ENCODE data around the gene NSUN2.

NSUN2 gene

DNA sequence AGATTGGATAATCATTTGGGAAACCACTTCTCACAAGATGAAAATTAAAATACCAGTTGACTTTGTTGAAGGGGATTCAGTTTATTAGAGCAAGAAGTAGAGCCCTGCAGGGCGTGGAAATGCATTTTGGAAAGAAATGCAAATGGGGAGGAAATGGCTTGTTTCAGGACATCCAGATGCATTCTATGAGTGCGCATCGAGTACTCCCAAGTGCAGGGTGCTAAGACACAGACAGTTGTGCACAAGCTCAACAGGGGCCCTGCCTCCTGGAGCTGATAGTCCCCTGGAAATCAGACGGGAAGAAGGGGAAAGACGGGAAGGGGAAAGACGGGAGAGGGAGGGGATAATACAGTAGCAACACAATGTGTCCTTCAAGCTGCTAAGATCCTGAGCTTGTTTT is 64.0 kb downstream of the NSUN2 start:
- Histone ChIP-seq H3K27ac (ENCODE audit: low read depth, low read length) (no peak overlapping the region), H3K4me1 (ENCODE audit: insufficient read depth, low read length) (no peaks in the 10 kb centered on the region), H3K9ac (ENCODE audit: low read length) (no peak overlapping the region), H3K9me3 (ENCODE audit: low read length) (no peaks in the 10 kb centered on the region), H3K27me3 (ENCODE audit: control insufficient read depth in 1 of 2, insufficient read depth in 2 of 2, low read length in 2 of 2) (no peaks in the 10 kb centered on the region), H3K4me3 (ENCODE audit: low read depth in 1 of 2, low read length in 2 of 2) (no peak overlapping the region), H3K36me3 (ENCODE audit: insufficient read depth, low read length) (no peaks in the 10 kb centered on the region)

GRCh38 chr5:6568383-6568782 is 64.5 kb downstream of the NSUN2 start:
- Histone ChIP-seq H3K27ac (ENCODE audit: low read depth, low read length) (no peak overlapping the region), H3K36me3 (ENCODE audit: insufficient read depth, low read length) (no peaks in the 10 kb centered on the region), H3K9ac (ENCODE audit: low read length) (no peak overlapping the region)

DNA sequence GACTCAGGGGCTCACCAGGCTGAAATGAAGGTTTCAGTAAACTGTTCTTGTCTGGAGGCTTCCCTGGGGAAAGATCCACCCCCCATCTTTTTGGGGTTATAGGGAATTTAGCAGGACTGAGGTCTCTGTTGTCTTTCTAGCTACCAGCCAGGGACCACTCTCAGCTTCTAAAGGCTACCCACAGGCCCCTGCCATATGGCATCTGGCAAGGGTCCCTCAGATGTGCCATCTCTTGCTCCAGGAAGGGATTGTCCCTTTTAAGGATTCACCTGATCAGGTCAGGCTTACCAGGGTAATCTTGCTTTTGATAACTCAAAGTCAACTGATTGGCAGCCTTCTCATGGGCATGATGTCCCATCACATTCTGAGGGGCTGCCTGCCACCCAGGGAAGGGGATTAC is 65.0 kb downstream of the NSUN2 start:
- Histone ChIP-seq H3K4me3 (ENCODE audit: low read depth in 1 of 2, low read length in 2 of 2) (no peak overlapping the region), H3K27ac (ENCODE audit: low read depth, low read length) (no peak overlapping the region), H3K36me3 (ENCODE audit: insufficient read depth, low read length) (no peaks in the 10 kb centered on the region), H3K9ac (ENCODE audit: low read length) (no peak overlapping the region), H3K27me3 (ENCODE audit: control insufficient read depth in 1 of 2, insufficient read depth in 2 of 2, low read length in 2 of 2) (no peaks in the 10 kb centered on the region), H3K4me1 (ENCODE audit: insufficient read depth, low read length) (no peaks in the 10 kb centered on the region), H3K9me3 (ENCODE audit: low read length) (no peaks in the 10 kb centered on the region)

More at GRCh38 chr5:6568383-6568782, 64.5 kb downstream of the NSUN2 start:
- Histone ChIP-seq H3K4me1 (ENCODE audit: insufficient read depth, low read length) (no peaks in the 10 kb centered on the region), H3K4me3 (ENCODE audit: low read depth in 1 of 2, low read length in 2 of 2) (no peak overlapping the region), H3K27me3 (ENCODE audit: control insufficient read depth in 1 of 2, insufficient read depth in 2 of 2, low read length in 2 of 2) (no peaks in the 10 kb centered on the region), H3K9me3 (ENCODE audit: low read length) (no peaks in the 10 kb centered on the region)

GRCh38 chr5:6567068-6567467 is 65.8 kb downstream of the NSUN2 start:
- Histone ChIP-seq H3K4me1 (ENCODE audit: insufficient read depth, low read length) (no peaks in the 10 kb centered on the region), H3K27ac (ENCODE audit: low read depth, low read length) (no peak overlapping the region), H3K4me3 (ENCODE audit: low read depth in 1 of 2, low read length in 2 of 2) (no peak overlapping the region), H3K36me3 (ENCODE audit: insufficient read depth, low read length) (no peaks in the 10 kb centered on the region), H3K9ac (ENCODE audit: low read length) (no peak overlapping the region), H3K27me3 (ENCODE audit: control insufficient read depth in 1 of 2, insufficient read depth in 2 of 2, low read length in 2 of 2) (no peaks in the 10 kb centered on the region), H3K9me3 (ENCODE audit: low read length) (no peaks in the 10 kb centered on the region)

DNA sequence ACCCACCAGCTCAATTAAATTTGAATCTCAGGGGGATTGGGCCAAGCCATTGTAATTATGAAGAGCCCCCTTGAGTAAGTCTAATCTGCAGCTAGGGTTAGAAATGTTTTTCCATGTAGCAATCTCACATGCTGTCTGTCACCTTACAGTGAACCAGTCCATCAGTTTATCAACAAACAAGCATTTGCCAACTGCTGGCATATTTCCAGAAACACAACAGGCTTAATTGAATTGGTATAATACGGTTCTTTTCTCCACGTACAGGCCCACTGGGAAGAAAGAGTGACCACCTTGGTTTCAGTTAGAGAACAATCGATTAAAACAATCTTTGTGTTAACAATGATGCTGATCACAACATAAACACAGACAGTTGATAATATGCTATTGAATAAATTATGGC is 67.4 kb downstream of the NSUN2 start:
- no peaks in the 10 kb centered on the region for H3K4me1 ChIP-seq (ENCODE audit: insufficient read depth, low read length)
- H3K4me3 ChIP-seq (ENCODE audit: low read depth in 1 of 2, low read length in 2 of 2): no peak overlapping the region
- no peak overlapping the region for H3K27ac ChIP-seq (ENCODE audit: low read depth, low read length)
- H3K27me3 ChIP-seq (ENCODE audit: control insufficient read depth in 1 of 2, insufficient read depth in 2 of 2, low read length in 2 of 2): no peaks in the 10 kb centered on the region
- H3K36me3 ChIP-seq (ENCODE audit: insufficient read depth, low read length): no peaks in the 10 kb centered on the region
- no peaks in the 10 kb centered on the region for H3K9me3 ChIP-seq (ENCODE audit: low read length)
- H3K9ac ChIP-seq (ENCODE audit: low read length): no peak overlapping the region

- Histone ChIP-seq H3K9me3 (ENCODE audit: low read length) (no peaks in the 10 kb centered on the region), H3K4me1 (ENCODE audit: insufficient read depth, low read length) (no peaks in the 10 kb centered on the region), H3K9ac (ENCODE audit: low read length) (no peak overlapping the region), H3K4me3 (ENCODE audit: low read depth in 1 of 2, low read length in 2 of 2) (no peak overlapping the region), H3K27me3 (ENCODE audit: control insufficient read depth in 1 of 2, insufficient read depth in 2 of 2, low read length in 2 of 2) (no peaks in the 10 kb centered on the region), H3K27ac (ENCODE audit: low read depth, low read length) (no peak overlapping the region), H3K36me3 (ENCODE audit: insufficient read depth, low read length) (no peaks in the 10 kb centered on the region)
Measured at GRCh38 chr5:6557807-6558575, 74.9 kb downstream of the NSUN2 start.

DNA sequence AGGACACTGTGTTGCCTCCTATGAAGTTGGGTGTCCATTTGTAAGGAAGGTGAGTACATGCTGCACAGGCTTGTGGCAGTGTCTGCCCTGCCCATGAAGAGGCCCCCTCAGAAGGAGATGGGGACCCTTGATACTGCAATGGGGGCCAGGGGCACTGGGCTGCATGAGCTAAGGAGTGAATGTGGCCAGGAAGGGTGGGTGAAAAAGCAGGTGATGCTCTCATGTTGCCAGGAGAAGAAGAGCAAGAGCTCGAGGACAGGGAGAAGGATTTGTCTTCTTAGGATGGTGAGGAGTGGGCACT is 76.1 kb downstream of the NSUN2 start:
- H3K4me3 ChIP-seq (ENCODE audit: low read depth in 1 of 2, low read length in 2 of 2): no peak overlapping the region
- H3K27ac ChIP-seq (ENCODE audit: low read depth, low read length): no peak overlapping the region
- no peaks in the 10 kb centered on the region for H3K27me3 ChIP-seq (ENCODE audit: control insufficient read depth in 1 of 2, insufficient read depth in 2 of 2, low read length in 2 of 2)
- no peaks in the 10 kb centered on the region for H3K36me3 ChIP-seq (ENCODE audit: insufficient read depth, low read length)
- no peak overlapping the region for H3K9ac ChIP-seq (ENCODE audit: low read length)
- H3K4me1 ChIP-seq (ENCODE audit: insufficient read depth, low read length): peaks cover 2% of the 10 kb centered on the region
- H3K9me3 ChIP-seq (ENCODE audit: low read length): no peaks in the 10 kb centered on the region

- H3K27ac ChIP-seq (ENCODE audit: low read depth, low read length): no peak overlapping the region
- no peaks in the 10 kb centered on the region for H3K27me3 ChIP-seq (ENCODE audit: control insufficient read depth in 1 of 2, insufficient read depth in 2 of 2, low read length in 2 of 2)
- H3K9ac ChIP-seq (ENCODE audit: low read length): no peak overlapping the region
- H3K4me3 ChIP-seq (ENCODE audit: low read depth in 1 of 2, low read length in 2 of 2): no peak overlapping the region
- no peaks in the 10 kb centered on the region for H3K36me3 ChIP-seq (ENCODE audit: insufficient read depth, low read length)
- H3K9me3 ChIP-seq (ENCODE audit: low read length): no peaks in the 10 kb centered on the region
- H3K4me1 ChIP-seq (ENCODE audit: insufficient read depth, low read length): peaks cover 7% of the 10 kb centered on the region
Measured at GRCh38 chr5:6556089-6556801, 76.6 kb downstream of the NSUN2 start.

- no peaks in the 10 kb centered on the region for H3K36me3 ChIP-seq (ENCODE audit: insufficient read depth, low read length)
- no peaks in the 10 kb centered on the region for H3K9me3 ChIP-seq (ENCODE audit: low read length)
- H3K27ac ChIP-seq (ENCODE audit: low read depth, low read length): no peak overlapping the region
- H3K4me3 ChIP-seq (ENCODE audit: low read depth in 1 of 2, low read length in 2 of 2): no peak overlapping the region
- peaks cover 16% of the 10 kb centered on the region for H3K4me1 ChIP-seq (ENCODE audit: insufficient read depth, low read length)
- H3K27me3 ChIP-seq (ENCODE audit: control insufficient read depth in 1 of 2, insufficient read depth in 2 of 2, low read length in 2 of 2): no peaks in the 10 kb centered on the region
- no peak overlapping the region for H3K9ac ChIP-seq (ENCODE audit: low read length)
Measured at GRCh38 chr5:6554812-6555211, 78.0 kb downstream of the NSUN2 start.

GRCh38 chr5:6553972-6554371 is 78.9 kb downstream of the NSUN2 start:
- no peak overlapping the region for H3K4me3 ChIP-seq (ENCODE audit: low read depth in 1 of 2, low read length in 2 of 2)
- no peaks in the 10 kb centered on the region for H3K36me3 ChIP-seq (ENCODE audit: insufficient read depth, low read length)
- no peaks in the 10 kb centered on the region for H3K27me3 ChIP-seq (ENCODE audit: control insufficient read depth in 1 of 2, insufficient read depth in 2 of 2, low read length in 2 of 2)
- H3K9ac ChIP-seq (ENCODE audit: low read length): no peak overlapping the region
- peaks cover 19% of the 10 kb centered on the region for H3K4me1 ChIP-seq (ENCODE audit: insufficient read depth, low read length)
- H3K27ac ChIP-seq (ENCODE audit: low read depth, low read length): no peak overlapping the region
- H3K9me3 ChIP-seq (ENCODE audit: low read length): no peaks in the 10 kb centered on the region

DNA sequence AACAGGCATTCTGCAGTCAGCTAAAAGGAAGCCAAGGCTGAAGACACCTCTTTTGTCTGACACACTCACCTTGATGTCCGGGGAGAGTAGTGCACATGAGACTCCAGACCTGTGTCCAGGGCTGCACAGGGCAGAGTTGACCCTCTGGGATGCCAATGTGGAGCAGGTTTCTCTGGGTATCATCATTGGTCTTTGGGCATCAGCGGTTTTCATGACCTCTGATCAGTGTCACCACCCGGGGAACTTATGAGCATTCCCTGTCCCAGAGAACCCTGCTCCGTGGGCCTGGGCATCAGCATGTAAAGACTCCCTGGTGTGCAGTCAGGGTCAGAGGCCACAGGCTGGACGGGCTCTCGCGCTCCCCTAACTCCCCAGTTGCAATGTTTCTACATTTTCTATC is 80.2 kb downstream of the NSUN2 start:
- Histone ChIP-seq H3K4me3 (ENCODE audit: low read depth in 1 of 2, low read length in 2 of 2) (no peak overlapping the region), H3K27me3 (ENCODE audit: control insufficient read depth in 1 of 2, insufficient read depth in 2 of 2, low read length in 2 of 2) (no peaks in the 10 kb centered on the region), H3K4me1 (ENCODE audit: insufficient read depth, low read length) (peaks cover 28% of the 10 kb centered on the region), H3K36me3 (ENCODE audit: insufficient read depth, low read length) (no peaks in the 10 kb centered on the region), H3K9me3 (ENCODE audit: low read length) (no peaks in the 10 kb centered on the region), H3K9ac (ENCODE audit: low read length) (no peak overlapping the region), H3K27ac (ENCODE audit: low read depth, low read length) (no peak overlapping the region)

DNA sequence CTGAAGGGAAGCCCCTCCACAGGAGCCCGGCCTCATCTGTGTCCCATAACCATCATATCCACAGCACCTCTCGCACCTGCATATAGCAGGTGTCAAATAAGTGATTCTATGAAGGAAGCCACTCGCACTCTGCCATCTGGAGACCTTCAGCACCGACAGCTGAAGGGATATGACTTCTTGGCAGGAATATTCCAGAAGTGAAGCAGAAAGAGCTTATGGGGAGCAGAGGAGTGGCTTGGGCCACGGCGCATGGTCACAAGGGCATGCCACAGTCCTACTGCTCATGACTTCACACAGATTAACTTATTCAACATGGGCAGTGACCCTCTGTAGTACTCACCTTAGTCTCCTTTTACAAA is 80.9 kb downstream of the NSUN2 start:
- Histone ChIP-seq H3K27me3 (ENCODE audit: control insufficient read depth in 1 of 2, insufficient read depth in 2 of 2, low read length in 2 of 2) (no peaks in the 10 kb centered on the region), H3K4me3 (ENCODE audit: low read depth in 1 of 2, low read length in 2 of 2) (no peak overlapping the region), H3K27ac (ENCODE audit: low read depth, low read length) (no peak overlapping the region), H3K9ac (ENCODE audit: low read length) (no peak overlapping the region), H3K9me3 (ENCODE audit: low read length) (no peaks in the 10 kb centered on the region), H3K36me3 (ENCODE audit: insufficient read depth, low read length) (no peaks in the 10 kb centered on the region), H3K4me1 (ENCODE audit: insufficient read depth, low read length) (peaks cover 35% of the 10 kb centered on the region)
